WTC11 (cell line): ENCODE measurements around the gene CLDN9.

Experiments
- ESRRA ChIP-seq: sonication (generic); formaldehyde crosslinking; IDR thresholded peaks from 2 replicates; pipeline ENCODE4 v1.8.1; 2022; ENCODE audit warnings: mild to moderate bottlenecking, missing genetic modification reagents, borderline replicate concordance
- NFE2L1 ChIP-seq: sonication (generic); formaldehyde crosslinking; IDR thresholded peaks from 2 replicates; pipeline ENCODE4 v1.8.1; 2023; ENCODE audit warnings: missing genetic modification reagents
- NR1H2 ChIP-seq: sonication (generic); formaldehyde crosslinking; IDR thresholded peaks from 2 replicates; pipeline ENCODE4 v1.9.0; 2021; ENCODE audit warnings: mild to moderate bottlenecking, moderate library complexity, missing genetic modification reagents
- TF ChIP-seq, protein P1 (sequence below): fragments of 200-600 bp; IDR thresholded peaks from 2 replicates; pipeline ENCODE4 v1.8.0; 2022; ENCODE audit warnings: antibody characterized with exemption

DNA sequence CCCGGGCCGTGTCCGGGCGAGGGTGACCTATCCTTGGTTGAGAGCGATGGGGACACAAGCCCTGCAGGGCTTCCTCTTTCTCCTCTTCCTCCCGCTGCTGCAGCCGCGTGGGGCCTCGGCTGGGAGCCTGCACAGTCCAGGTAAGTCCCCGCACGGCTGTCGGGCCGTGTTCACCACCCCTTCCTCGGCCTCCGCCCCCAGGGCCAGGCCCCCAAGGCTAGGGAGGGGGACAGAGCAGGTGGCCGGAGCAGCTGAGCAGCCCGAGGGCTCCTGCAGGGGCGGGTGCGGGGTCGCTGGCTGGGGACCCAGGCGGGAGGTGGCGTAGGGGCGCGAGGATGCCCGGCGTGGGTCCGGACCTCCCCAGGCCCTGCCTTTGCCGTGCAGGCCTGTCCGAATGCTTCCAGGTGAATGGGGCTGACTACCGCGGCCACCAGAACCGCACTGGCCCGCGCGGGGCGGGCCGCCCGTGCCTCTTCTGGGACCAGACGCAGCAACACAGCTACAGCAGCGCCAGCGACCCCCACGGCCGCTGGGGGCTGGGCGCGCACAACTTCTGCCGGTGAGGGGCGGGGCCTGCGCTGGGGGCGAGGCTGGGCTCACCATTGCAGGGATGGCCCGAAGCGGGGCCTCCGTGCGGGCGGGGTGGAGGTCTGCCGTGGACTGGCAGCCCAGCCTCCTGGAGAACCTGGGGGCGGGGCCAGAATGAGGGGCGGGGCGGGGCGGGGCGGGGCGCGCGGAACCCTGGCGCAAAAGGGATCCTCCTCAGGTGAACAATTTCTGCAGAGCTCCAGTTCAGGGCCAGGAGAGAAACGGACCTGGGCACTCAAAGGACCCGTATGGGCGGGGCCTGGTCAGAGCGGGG, 48.0 kb upstream of the CLDN9 start:
- TF ChIP-seq, protein P1, sequence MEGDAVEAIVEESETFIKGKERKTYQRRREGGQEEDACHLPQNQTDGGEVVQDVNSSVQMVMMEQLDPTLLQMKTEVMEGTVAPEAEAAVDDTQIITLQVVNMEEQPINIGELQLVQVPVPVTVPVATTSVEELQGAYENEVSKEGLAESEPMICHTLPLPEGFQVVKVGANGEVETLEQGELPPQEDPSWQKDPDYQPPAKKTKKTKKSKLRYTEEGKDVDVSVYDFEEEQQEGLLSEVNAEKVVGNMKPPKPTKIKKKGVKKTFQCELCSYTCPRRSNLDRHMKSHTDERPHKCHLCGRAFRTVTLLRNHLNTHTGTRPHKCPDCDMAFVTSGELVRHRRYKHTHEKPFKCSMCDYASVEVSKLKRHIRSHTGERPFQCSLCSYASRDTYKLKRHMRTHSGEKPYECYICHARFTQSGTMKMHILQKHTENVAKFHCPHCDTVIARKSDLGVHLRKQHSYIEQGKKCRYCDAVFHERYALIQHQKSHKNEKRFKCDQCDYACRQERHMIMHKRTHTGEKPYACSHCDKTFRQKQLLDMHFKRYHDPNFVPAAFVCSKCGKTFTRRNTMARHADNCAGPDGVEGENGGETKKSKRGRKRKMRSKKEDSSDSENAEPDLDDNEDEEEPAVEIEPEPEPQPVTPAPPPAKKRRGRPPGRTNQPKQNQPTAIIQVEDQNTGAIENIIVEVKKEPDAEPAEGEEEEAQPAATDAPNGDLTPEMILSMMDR = no peak
- TF ChIP-seq NFE2L1 (CRISPR knock-in tag) (no peak), ESRRA (CRISPR knock-in tag) (no peak), NR1H2 (CRISPR knock-in tag) (no peak)
